GM12891 (cell line): ENCODE data around the gene PSTPIP1.

Experiments
- PAX5 ChIP-seq: IDR thresholded peaks from 2 replicates; pipeline ENCODE4 v1.6.1; 2011; ENCODE audit warnings: low read length, moderate library complexity, mild to moderate bottlenecking; ENCODE audit not compliant: insufficient read depth, severe bottlenecking
- POLR2A ChIP-seq: IDR thresholded peaks from 2 replicates; pipeline ENCODE4 v1.6.1; 2011; ENCODE audit warnings: low read depth, low read length, control low read depth
- POLR2AphosphoS5 ChIP-seq: IDR thresholded peaks from 2 replicates; pipeline ENCODE4 v1.6.1; 2011; ENCODE audit warnings: low read depth, low read length, control low read depth
- POU2F2 ChIP-seq: IDR thresholded peaks from 2 replicates; pipeline ENCODE4 v1.6.1; 2011; ENCODE audit warnings: low read depth, mild to moderate bottlenecking, control low read depth, low read length, moderate library complexity
- TAF1 ChIP-seq: IDR thresholded peaks from 2 replicates; pipeline ENCODE4 v1.6.1; 2011; ENCODE audit warnings: low read depth, low read length, control low read depth

DNA sequence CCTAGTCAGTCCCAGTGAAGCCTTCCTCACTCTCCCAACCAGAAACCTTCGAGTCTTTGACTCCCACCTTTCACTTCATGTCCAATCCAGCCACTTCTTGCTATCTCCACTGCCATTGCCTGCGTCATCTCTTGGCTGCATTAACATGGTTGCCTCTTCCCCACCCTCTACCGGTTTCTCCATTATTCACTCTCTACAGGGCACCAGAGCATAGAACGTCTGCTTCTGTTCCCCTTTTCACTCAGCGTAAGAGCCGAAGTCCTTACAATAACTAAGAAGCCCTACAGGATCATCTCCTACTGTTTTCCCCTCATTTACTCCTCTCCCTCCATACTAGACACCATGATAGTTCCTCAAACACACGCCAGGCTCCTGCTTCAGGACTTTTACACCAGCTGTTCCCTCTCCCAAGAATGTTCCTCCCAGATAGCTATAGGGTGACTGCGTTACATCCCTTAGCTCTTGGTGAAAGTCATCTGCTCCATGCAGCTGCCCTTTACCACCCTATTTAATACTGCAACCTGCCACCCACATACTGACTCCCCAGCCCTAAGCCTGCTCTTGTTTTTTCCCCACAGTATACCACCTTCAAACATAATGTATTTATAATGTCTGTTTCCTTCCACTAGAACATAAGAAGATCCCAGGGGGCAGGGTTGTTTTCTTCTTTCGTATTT, 32.5 kb upstream of the PSTPIP1 start:
- no peak for TF ChIP-seq POLR2A
- no peak for TF ChIP-seq TAF1
- no peak for TF ChIP-seq POLR2AphosphoS5
- TF ChIP-seq POU2F2, result no peak
- TF ChIP-seq PAX5, result no peak
